ENCODE results near the gene OR4X2.

- no peak for TF ChIP-seq CTCF (IDR thresholded peaks at IDR 0.05)
- TF ChIP-seq POLR2AphosphoS5 (IDR thresholded peaks at IDR 0.05): no peak
- TF ChIP-seq EP300 (IDR thresholded peaks at IDR 0.05): no peak
Observed at GRCh38 chr11:48248902-48249301, 4.0 kb downstream of the OR4X2 start.
